M059J (cell line): ENCODE data around the gene RNF130. TPM values are rescaled to one million over a fixed set of nuclear protein-coding genes. Genes with fewer than 3 reads are reported as not detected.

Source experiments
- DNase-seq: peaks from one replicate; pipeline ENCODE4 v3.0.0-alpha.2; 2012; ENCODE audit warnings: low read depth
- total RNA-seq: library from RNA; depleted of rRNA; stranded (reverse); fragments of >200 nt; shearing (Covaris generic); gene quantifications from 2 replicates; pipeline ENCODE4 v1.2.3, GENCODE V29; 2014

The RNF130 gene
- total RNA-seq, 1 experiment from 2014 or later, result 50.6 TPM

DNA sequence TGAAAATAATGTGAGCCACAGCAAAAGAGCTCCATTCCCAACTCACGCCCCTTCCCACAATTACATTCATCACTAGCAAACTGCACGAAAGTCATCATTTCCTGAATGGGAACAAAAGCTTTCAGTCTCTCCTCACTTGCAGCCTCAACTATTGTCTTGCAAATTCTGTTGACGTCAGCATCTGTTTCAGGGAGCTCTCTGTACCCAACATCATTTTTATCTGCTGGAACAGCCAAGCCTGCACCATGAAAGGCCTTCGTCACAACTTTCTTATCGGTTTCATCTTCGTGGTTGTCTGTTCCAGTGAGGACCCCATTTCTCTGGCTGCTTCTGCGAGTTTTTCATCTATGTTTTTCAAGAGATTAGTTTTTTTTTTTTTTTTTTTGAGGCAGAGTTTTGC, 14.3 kb upstream of the RNF130 start:
- no peak for DNase-seq

- DNase-seq, result no peak
Measured at GRCh38 chr5:180084638-180085561, 13.3 kb upstream of the RNF130 start.

DNA sequence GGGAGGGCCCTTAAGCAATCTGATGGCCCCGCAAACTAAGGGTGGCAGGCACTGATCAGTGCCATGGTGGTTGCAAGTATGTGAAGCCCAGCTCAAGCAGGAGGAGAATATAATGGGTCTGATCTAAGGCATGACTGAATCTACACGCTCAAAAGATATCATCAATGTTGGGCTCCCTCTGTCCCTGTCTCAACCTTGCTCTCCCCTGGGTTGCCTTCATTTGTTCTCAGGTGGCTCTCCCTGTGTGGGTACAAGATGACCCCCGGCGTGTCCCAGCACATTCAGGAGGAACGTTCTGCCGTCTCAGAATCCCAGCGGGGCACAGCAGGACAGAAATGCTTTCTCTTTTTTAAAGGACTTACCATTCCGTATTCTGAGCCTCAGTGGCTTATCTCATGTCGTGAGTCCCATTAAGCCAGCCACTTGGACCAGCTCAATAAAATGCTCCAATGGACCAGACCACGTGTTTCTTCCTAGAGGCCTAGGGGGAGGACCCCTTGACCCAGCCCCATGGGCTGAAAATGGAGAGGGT, 12.0 kb upstream of the RNF130 start:
- no peak for DNase-seq

- no peak for DNase-seq
Measured at GRCh38 chr5:180082633-180083420, 11.3 kb upstream of the RNF130 start.

- DNase-seq, result no peak
Measured at GRCh38 chr5:180081481-180081880, 9.9 kb upstream of the RNF130 start.

GRCh38 chr5:180080486-180081280, 9.1 kb upstream of the RNF130 start:
- DNase-seq, result no peak

DNA sequence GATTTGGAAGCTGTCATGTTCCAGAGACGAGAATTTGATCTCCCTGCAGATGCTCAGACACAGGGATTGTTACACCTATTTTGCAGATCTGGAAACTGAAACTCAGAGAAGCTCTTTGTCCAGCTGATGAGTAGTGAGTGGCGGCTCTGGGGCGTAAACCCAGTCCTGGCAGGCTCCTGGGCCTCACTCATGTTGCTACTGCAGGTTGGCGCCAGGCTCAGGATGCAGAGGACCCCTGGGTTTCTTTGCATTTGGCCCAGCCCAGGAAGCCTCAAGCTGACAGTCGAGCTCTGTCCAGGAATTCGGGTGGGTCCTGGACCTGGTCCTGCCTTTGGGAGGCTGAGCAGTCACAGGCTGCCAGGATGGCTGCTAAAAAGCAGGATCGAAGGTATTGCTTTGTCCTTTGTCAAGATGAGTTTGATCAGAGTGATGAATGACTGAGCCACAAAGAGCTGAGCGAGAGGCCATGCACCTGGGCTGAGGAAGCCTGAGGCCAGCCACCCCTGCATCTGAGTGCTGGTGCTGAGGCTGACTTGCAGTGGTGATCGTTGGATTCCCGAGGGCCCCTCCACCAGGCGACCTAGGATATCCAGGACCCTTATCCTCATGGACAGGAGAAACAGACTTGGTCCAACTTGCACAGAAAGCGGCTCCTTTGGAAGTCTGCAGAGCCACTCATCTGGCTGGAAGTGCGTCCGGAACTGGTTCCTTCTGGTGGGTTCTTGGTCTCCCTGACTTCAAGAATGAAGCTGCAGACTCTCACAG, 8.3 kb upstream of the RNF130 start:
- DNase-seq, result no peak

DNA sequence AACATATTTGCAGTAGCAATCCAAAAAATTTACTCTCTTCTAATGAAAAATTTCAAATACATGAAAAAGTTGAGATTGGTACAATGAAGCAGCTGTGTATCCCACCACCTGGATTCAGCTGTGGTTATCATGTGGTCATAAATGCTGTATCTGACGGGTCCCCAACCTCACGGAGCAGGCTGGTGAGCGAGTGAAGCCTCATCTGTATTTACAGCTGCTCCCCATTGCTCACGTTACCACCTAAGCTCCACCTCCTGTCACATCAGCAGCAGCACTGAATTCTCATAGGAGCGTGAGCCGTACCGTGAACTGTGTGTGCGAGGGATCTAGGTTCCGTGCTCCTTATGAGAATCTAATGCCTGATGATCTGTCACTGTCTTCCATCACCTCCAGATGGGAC, 6.8 kb upstream of the RNF130 start:
- no peak for DNase-seq

DNA sequence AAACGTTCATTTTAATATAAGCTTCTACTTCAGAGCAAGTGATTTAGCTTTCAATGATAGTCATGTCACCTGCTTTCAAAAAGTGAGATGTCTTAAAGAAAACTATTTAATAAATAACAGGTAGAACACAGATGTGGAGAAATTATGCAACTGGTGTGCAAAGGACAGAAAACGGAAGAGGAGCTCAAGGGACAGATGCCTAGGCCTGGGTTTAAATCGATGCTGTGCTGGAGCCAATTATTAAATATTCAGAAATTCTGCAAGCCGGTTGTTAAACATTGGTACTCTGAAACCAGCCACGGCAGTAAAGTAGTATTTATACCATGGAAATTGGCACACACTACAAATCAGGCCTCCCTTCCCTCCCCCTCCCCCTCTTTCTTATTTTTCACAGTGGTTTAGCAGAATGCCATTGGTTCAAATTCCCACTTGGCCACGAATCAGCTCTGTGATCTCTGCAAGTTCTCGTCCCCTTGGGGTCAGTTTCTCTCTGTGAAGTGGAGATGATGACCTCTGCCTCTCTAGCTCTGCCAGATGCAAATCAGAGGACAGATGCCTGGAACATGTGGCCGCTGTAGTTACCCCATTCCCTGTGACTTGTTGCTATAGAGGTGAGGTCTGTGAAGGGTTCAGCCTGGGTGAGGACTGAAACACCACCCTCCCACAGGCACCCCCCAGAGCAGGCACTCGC, 6.2 kb upstream of the RNF130 start:
- no peak for DNase-seq

GRCh38 chr5:180075703-180076102, 4.1 kb upstream of the RNF130 start:
- no peak for DNase-seq

DNA sequence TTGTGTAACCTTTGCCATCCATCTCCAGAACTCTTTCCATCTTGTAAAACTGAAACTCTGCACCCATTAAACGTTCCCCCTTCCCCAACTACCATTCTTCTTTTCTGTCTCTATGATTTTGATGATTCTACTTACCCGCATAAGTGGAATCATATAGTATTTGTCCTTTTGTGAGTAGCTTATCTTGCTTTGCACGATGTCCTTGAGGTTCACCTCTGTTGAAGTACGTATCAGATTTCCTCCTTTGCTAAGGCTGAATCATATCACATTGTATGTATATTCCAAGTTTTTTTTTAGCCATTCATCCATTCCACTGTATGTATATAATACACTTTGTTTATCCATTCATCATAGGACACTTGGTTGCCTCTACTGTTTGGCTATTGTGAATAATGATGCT, 2.9 kb upstream of the RNF130 start:
- DNase-seq, result no peak

GRCh38 chr5:180072556-180072955, 997 bp upstream of the RNF130 start:
- DNase-seq, result no peak

- DNase-seq, result no peak
Measured at GRCh38 chr5:180072256-180072548, 643 bp upstream of the RNF130 start.

GRCh38 chr5:180070756-180071530, 616 bp downstream of the RNF130 start:
- DNase-seq, result peak; percentile 62

- no peak for DNase-seq
Measured at GRCh38 chr5:180069589-180070247, 1.8 kb downstream of the RNF130 start.

- DNase-seq, result no peak
Measured at GRCh38 chr5:180068519-180069090, 3.0 kb downstream of the RNF130 start.

GRCh38 chr5:180067986-180068385, 3.6 kb downstream of the RNF130 start:
- no peak for DNase-seq

DNA sequence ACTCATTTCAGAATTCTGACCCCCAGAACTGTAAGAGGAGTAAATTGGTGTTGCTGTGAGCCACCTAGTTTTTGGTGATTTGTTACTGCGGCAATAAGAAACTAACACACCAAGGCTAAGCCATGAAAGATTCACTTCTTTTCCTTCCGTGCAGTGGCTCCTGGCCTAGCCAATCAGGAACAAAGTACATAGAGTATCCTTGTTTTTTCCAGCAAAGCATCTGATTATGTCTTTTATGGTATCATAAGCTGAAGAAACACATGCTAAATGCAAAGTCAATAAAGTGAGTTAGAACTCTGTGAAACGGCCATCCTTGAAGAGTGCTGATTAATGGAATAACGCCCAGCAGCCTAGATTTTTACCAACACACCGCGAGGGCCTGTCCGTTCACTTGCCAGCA, 11.4 kb downstream of the RNF130 start:
- DNase-seq, result no peak

GRCh38 chr5:180059326-180059725, 12.2 kb downstream of the RNF130 start:
- no peak for DNase-seq
